H9 (cell line): Measurements from ENCODE around the gene TMCC1. TPM values are rescaled to one million over a fixed set of nuclear protein-coding genes. Genes with fewer than 3 reads are reported as not detected.
A peak's percentile ranks its signal among the peaks of the same experiment; 100 is the strongest.

ENCODE experiments used
- DNase-seq: peaks from one replicate; pipeline ENCODE4 v3.0.0-alpha.2; 2017
- H2AFZ ChIP-seq: one replicate; pipeline ENCODE4 v1.6.1; 2013; ENCODE audit warnings: mild to moderate bottlenecking, low read length, control low read depth, moderate library complexity
- H2AK5ac ChIP-seq: 2 replicates; pipeline ENCODE4 v1.6.1; 2013; ENCODE audit warnings: low read length, control low read depth, mixed read lengths; ENCODE audit not compliant: insufficient read length
- H2BK120ac ChIP-seq: one replicate; pipeline ENCODE4 v1.6.1; 2013; ENCODE audit warnings: low read depth, mild to moderate bottlenecking, low read length, control low read depth, inconsistent platforms; ENCODE audit not compliant: poor library complexity, severe bottlenecking
- H2BK12ac ChIP-seq: 2 replicates; pipeline ENCODE4 v1.6.1; 2013; ENCODE audit warnings: low read length, control low read depth, mixed read lengths, low read depth; ENCODE audit not compliant: insufficient read length
- H2BK15ac ChIP-seq: 2 replicates; pipeline ENCODE4 v1.6.1; 2013; ENCODE audit warnings: low read depth, low read length, control low read depth
- H2BK20ac ChIP-seq: one replicate; pipeline ENCODE4 v1.6.1; 2013; ENCODE audit warnings: low read depth, mild to moderate bottlenecking, low read length, control low read depth, inconsistent platforms; ENCODE audit not compliant: poor library complexity, severe bottlenecking
- H2BK5ac ChIP-seq: 2 replicates; pipeline ENCODE4 v1.6.1; 2013; ENCODE audit warnings: low read length, control low read depth, mixed read lengths; ENCODE audit not compliant: insufficient read length
- H3K14ac ChIP-seq: 2 replicates; pipeline ENCODE4 v1.6.1; 2013; ENCODE audit warnings: low read length, control low read depth; ENCODE audit not compliant: insufficient read depth
- H3K18ac ChIP-seq: 2 replicates; pipeline ENCODE4 v1.6.1; 2013; ENCODE audit warnings: low read depth, mild to moderate bottlenecking, mixed read lengths, low read length, control low read depth; ENCODE audit not compliant: insufficient read length
- H3K23ac ChIP-seq: 2 replicates; pipeline ENCODE4 v1.6.1; 2013; ENCODE audit warnings: low read length, control low read depth, mixed read lengths, low read depth; ENCODE audit not compliant: insufficient read length
- H3K23me2 ChIP-seq: 2 replicates; pipeline ENCODE4 v1.6.1; 2013; ENCODE audit warnings: low read depth, mild to moderate bottlenecking, mixed read lengths, low read length, control low read depth; ENCODE audit not compliant: insufficient read length, poor library complexity, severe bottlenecking
- H3K27ac ChIP-seq: 2 replicates; pipeline ENCODE4 v1.5.1; 2013; ENCODE audit warnings: low read length, control low read depth, mixed read lengths, low read depth; ENCODE audit not compliant: insufficient read length
- H3K27me3 ChIP-seq: 2 replicates; pipeline ENCODE4 v1.6.1; 2013; ENCODE audit warnings: low read length, control low read depth, inconsistent platforms; ENCODE audit not compliant: insufficient read depth
- H3K4ac ChIP-seq: 2 replicates; pipeline ENCODE4 v1.6.1; 2013; ENCODE audit warnings: low read depth, mild to moderate bottlenecking, control low read depth, inconsistent platforms, low read length, moderate library complexity
- H3K4me1 ChIP-seq: 2 replicates; pipeline ENCODE4 v1.6.1; 2013; ENCODE audit warnings: low read length, control low read depth, inconsistent platforms; ENCODE audit not compliant: insufficient read depth
- H3K4me2 ChIP-seq: 2 replicates; pipeline ENCODE4 v1.6.1; 2013; ENCODE audit warnings: low read length, control low read depth, mixed read lengths; ENCODE audit not compliant: insufficient read length, insufficient read depth
- H3K56ac ChIP-seq: 2 replicates; pipeline ENCODE4 v1.6.1; 2013; ENCODE audit warnings: low read depth, mild to moderate bottlenecking, mixed read lengths, low read length, control low read depth; ENCODE audit not compliant: insufficient read length
- H3K79me1 ChIP-seq: 2 replicates; pipeline ENCODE4 v1.6.1; 2013; ENCODE audit warnings: low read depth, mild to moderate bottlenecking, moderate library complexity, low read length, control low read depth, inconsistent platforms; ENCODE audit not compliant: insufficient read depth, poor library complexity, severe bottlenecking
- H3K79me2 ChIP-seq: 2 replicates; pipeline ENCODE4 v1.6.1; 2013; ENCODE audit warnings: low read length, control low read depth, inconsistent platforms; ENCODE audit not compliant: insufficient read depth
- H3K9ac ChIP-seq: 2 replicates; pipeline ENCODE4 v1.6.1; 2013; ENCODE audit warnings: low read length, control low read depth, mixed read lengths; ENCODE audit not compliant: insufficient read length; ENCODE audit errors: extremely low read depth
- H3K9me3 ChIP-seq: one replicate; pipeline ENCODE4 v1.6.1; 2013; ENCODE audit warnings: low read depth, low read length, inconsistent platforms; ENCODE audit not compliant: control insufficient read depth
- H3T11ph ChIP-seq: one replicate; pipeline ENCODE4 v1.6.1; 2013; ENCODE audit warnings: mild to moderate bottlenecking, low read length, control low read depth, inconsistent platforms
- H4K20me1 ChIP-seq: one replicate; pipeline ENCODE4 v1.6.1; 2013; ENCODE audit not compliant: control insufficient read depth, insufficient read length, insufficient read depth
- H4K5ac ChIP-seq: 2 replicates; pipeline ENCODE4 v1.6.1; 2013; ENCODE audit warnings: low read depth, mild to moderate bottlenecking, mixed read lengths, low read length, control low read depth; ENCODE audit not compliant: insufficient read length
- H4K8ac ChIP-seq: replicated peaks from 2 replicates; pipeline ENCODE4 v1.6.1; 2013; ENCODE audit warnings: low read length, control low read depth, mixed read lengths, low read depth; ENCODE audit not compliant: insufficient read length
- H4K91ac ChIP-seq: 2 replicates; pipeline ENCODE4 v1.6.1; 2013; ENCODE audit warnings: low read depth, mild to moderate bottlenecking, moderate library complexity, mixed read lengths, low read length, control low read depth; ENCODE audit not compliant: insufficient read length
- H3K27ac Mint-ChIP-seq, 3 experiments: 2 replicates in 2 of 3; 3 replicates in 1 of 3; pipeline ENCODE4 v1.8.0; 2020 to 2021; ENCODE audit warnings: mixed read lengths in 3 of 3, mild to moderate bottlenecking in 1 of 3, moderate library complexity in 1 of 3
- H3K27me3 Mint-ChIP-seq: 2 replicates; pipeline ENCODE4 v1.8.0; 2021; ENCODE audit warnings: low read depth, mild to moderate bottlenecking, moderate library complexity, mixed read lengths
- H3K36me3 Mint-ChIP-seq, 3 experiments: 2 replicates in 2 of 3; 3 replicates in 1 of 3; pipeline ENCODE4 v1.8.0; 2020 to 2021; ENCODE audit warnings: low read depth in 3 of 3, mixed read lengths in 3 of 3; ENCODE audit not compliant: insufficient read depth in 1 of 3
- H3K4me1 Mint-ChIP-seq, 2 experiments: 2 replicates each; pipeline ENCODE4 v1.8.0; 2020; ENCODE audit warnings: mixed read lengths in 2 of 2
- H3K4me3 Mint-ChIP-seq, 2 experiments: 2 replicates in 1 of 2; 3 replicates in 1 of 2; pipeline ENCODE4 v1.8.0; 2020 to 2021; ENCODE audit warnings: mild to moderate bottlenecking in 2 of 2, mixed read lengths in 2 of 2, moderate library complexity in 1 of 2
- H3K9me3 Mint-ChIP-seq, 2 experiments: 2 replicates in 1 of 2; 3 replicates in 1 of 2; pipeline ENCODE4 v1.8.0; 2020; ENCODE audit warnings: mild to moderate bottlenecking in 2 of 2, mixed read lengths in 2 of 2, moderate library complexity in 1 of 2
- WGBS: extraction: QIAGEN DNeasy Blood & Tissue Kit; methylation state at CpG from one replicate; pipeline ENCODE4 v1.1.7; 2013; ENCODE audit warnings: missing lambda C conversion rate, low lambda C conversion rate, mixed read lengths; ENCODE audit not compliant: insufficient read length; ENCODE audit errors: extremely low coverage; 5-methylcytosine and 5-hydroxymethylcytosine counted together
- total RNA-seq: library from RNA; stranded (reverse); gene quantifications from 2 replicates; pipeline ENCODE4 v1.2.1, GENCODE V29; 2021
- TF ChIP-seq, protein P1 (sequence below): fragments of 200-600 bp; sonication (generic); conservative IDR thresholded peaks from 3 replicates; pipeline ENCODE4 v1.8.0; 2021; ENCODE audit warnings: antibody characterized with exemption, mild to moderate bottlenecking

Gene TMCC1
- total RNA-seq, 1 experiment from 2014 or later = 24.4 TPM

DNA sequence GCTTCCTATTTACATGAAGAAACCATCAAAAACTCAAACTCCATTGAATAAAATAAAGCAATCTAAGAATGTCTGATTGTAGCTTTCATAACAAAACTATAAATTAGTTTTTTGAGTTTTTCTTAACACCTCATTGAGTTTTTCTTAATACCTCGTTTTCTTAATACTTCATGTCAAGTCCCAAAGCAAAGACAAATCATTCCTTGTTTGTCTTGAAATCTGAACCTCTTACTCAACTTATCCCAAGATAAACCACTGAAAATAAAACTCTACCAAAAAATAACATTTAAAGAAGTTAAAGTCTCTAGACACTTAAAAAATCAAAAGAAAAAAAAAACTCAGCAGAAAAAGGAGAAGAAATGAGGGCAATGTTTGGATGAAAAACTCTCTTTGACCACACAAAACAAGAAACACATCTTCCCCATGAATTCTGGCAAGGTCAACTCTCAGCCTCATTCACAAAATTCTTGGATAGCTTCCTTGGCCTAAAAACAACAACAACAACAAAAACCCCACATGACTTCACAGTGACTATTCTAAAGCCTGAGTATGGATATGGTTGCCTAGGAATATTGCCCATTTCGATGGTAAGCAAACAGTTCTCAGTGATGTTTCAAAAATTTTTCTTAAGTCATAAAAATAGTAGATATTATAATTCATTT, 38.2 kb downstream of the TMCC1 start:
- no peaks in the 10 kb centered on the region for H3K27me3 Mint-ChIP-seq
- no CpG with 5 or more reads among the region's 2 CpGs for WGBS
- peaks cover 13 to 15% of the 10 kb centered on the region in 2 experiments for H3K9me3 Mint-ChIP-seq
- Histone ChIP-seq H3K14ac (no peak overlapping the region), H4K8ac (no peak overlapping the region), H3K23ac (no peak overlapping the region), H3K18ac (no peak overlapping the region), H2BK5ac (no peak overlapping the region), H3K9me3 (peaks cover 4% of the 10 kb centered on the region), H3K27me3 (no peaks in the 10 kb centered on the region), H4K5ac (no peak overlapping the region), H2BK20ac (no peak overlapping the region), H3K4me2 (no peak overlapping the region), H3K79me1 (peaks cover 13% of the 10 kb centered on the region), H3K23me2 (no peaks in the 10 kb centered on the region), H2AK5ac (no peak overlapping the region), H3K27ac (no peak overlapping the region), H3K79me2 (peaks cover 4% of the 10 kb centered on the region; the same call in 1 of the 2 replicates), H4K20me1 (no peaks in the 10 kb centered on the region), H3K56ac (no peak overlapping the region), H4K91ac (no peak overlapping the region), H3K9ac (no peak overlapping the region), H3T11ph (no peak overlapping the region), H3K4me1 (no peaks in the 10 kb centered on the region; the same call in 1 of the 2 replicates), H2BK12ac (no peak overlapping the region), H2BK15ac (no peak overlapping the region), H2BK120ac (no peak overlapping the region), H3K4ac (no peak overlapping the region), H2AFZ (no peak overlapping the region)
- peaks cover 12 to 18% of the 10 kb centered on the region in 2 experiments for H3K4me1 Mint-ChIP-seq
- H3K27ac Mint-ChIP-seq = peak overlapping the region in 2 of 3 experiments; percentile 15 to 77; a peak in 2 of 7 replicates
- H3K4me3 Mint-ChIP-seq = no peak overlapping the region
- TF ChIP-seq, protein P1, sequence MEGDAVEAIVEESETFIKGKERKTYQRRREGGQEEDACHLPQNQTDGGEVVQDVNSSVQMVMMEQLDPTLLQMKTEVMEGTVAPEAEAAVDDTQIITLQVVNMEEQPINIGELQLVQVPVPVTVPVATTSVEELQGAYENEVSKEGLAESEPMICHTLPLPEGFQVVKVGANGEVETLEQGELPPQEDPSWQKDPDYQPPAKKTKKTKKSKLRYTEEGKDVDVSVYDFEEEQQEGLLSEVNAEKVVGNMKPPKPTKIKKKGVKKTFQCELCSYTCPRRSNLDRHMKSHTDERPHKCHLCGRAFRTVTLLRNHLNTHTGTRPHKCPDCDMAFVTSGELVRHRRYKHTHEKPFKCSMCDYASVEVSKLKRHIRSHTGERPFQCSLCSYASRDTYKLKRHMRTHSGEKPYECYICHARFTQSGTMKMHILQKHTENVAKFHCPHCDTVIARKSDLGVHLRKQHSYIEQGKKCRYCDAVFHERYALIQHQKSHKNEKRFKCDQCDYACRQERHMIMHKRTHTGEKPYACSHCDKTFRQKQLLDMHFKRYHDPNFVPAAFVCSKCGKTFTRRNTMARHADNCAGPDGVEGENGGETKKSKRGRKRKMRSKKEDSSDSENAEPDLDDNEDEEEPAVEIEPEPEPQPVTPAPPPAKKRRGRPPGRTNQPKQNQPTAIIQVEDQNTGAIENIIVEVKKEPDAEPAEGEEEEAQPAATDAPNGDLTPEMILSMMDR = no peak
- DNase-seq = no peak
- H3K36me3 Mint-ChIP-seq = peaks cover 17 to 33% (median 31%) of the 10 kb centered on the region in 3 experiments; a peak in 6 of 7 replicates
